Measurements from ENCODE around the gene ARMH3. TPM values are rescaled to one million over a fixed set of nuclear protein-coding genes. Genes with fewer than 3 reads are reported as not detected.

ARMH3 gene
- 9.9 and 17.8 TPM in 2 replicates for total RNA-seq

GRCh38 chr10:102055647-102056419 is at the start of gene ARMH3:
Gene ARMH3, minus strand, starts transcription at chr10:102056173. Its CDS starts 16,059 bp downstream, at chr10:102040114.

GRCh38 chr10:102064868-102065560 is 9.0 kb upstream of the ARMH3 start, which contains the start of gene HPS6:
Gene HPS6, plus strand, starts transcription at chr10:102065349. Its CDS starts 126 bp downstream, at chr10:102065475.

GRCh38 chr10:101843032-101844021 is 212.6 kb downstream of the ARMH3 start, which contains the start of gene KCNIP2:
Gene KCNIP2, minus strand, starts transcription at chr10:101843800. Its CDS starts 232 bp downstream, at chr10:101843568.

GRCh38 chr10:101818119-101818871 is 237.7 kb downstream of the ARMH3 start, which contains the start of gene OGA:
Gene OGA, minus strand, starts transcription at chr10:101818444. Its CDS starts 422 bp downstream, at chr10:101818022.

Other genes with a start within 250 kb of the ARMH3 start
- 125 and 169 TPM in 2 replicates for gene OGA, start 237.7 kb downstream of the ARMH3 start, total RNA-seq
- 0.34 and 0.57 TPM in 2 replicates for gene KCNIP2, start 212.4 kb downstream of the ARMH3 start, total RNA-seq
- gene HPS6, start 9.2 kb upstream of the ARMH3 start, total RNA-seq = 32.8 and 38.6 TPM in 2 replicates
- 29.0 and 60.6 TPM in 2 replicates for gene LDB1, start 64.2 kb upstream of the ARMH3 start, total RNA-seq
- gene PPRC1, start 76.9 kb upstream of the ARMH3 start, total RNA-seq = 17.1 and 35.0 TPM in 2 replicates
- gene NOLC1, start 96.2 kb upstream of the ARMH3 start, total RNA-seq = 76.6 and 126 TPM in 2 replicates
- under 0.01 and 0.36 TPM in 2 replicates for gene ELOVL3, start 170.1 kb upstream of the ARMH3 start, total RNA-seq
- not detected in 2 replicates for gene PITX3, start 185.3 kb upstream of the ARMH3 start, total RNA-seq
- gene GBF1, start 189.4 kb upstream of the ARMH3 start, total RNA-seq = 15.7 and 39.8 TPM in 2 replicates

All from nasal cavity respiratory epithelium epithelial cell of viscerocranial mucosa (primary cell).